ENCODE results near the gene BICD2.
A peak's percentile ranks its signal among the peaks of the same experiment; 100 is the strongest.
"Not testable (repeated sequence)": the region's sequence is repeated elsewhere in the genome, so short reads cannot be mapped to it uniquely, and the experiment has no call there.

BICD2 gene

DNA sequence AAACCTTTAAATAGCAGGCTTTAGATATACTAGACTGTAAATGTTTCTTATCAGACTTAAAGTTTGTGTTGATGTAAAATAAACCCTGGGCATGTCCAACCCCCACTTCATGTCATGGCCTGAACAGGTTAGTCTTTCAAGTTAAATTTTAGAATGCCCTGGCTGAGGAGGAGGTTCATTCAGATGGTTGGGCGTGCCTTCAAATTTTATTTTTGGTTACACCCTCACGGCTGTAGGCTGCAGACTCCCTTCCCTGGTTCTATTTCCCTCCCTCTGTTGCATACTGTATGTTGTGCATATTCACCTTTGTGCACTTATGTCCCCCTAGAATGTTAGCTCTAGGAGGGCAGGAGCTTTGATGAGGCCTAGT lies 5.3 kb upstream of the BICD2 start:
- no peak for DNase-seq

DNA sequence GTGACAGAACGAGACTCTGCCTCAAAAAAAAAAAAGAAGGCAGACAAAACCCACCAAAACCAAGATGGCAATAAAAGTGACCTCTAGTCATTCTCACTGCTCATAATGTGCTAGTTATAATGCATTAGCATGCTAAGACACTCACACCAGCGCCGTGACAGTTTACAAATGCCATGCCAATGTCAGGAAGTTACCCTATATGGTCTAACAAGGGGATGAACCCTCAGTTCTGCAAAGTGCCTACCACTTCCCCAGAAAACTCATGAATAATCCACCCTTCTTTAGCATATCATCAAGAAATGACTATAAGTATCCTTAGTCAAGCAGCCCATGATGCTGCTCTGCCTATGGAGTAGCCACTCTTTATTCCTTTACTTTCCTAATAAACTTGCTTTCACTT lies 4.7 kb upstream of the BICD2 start:
- DNase-seq, result no peak

DNA sequence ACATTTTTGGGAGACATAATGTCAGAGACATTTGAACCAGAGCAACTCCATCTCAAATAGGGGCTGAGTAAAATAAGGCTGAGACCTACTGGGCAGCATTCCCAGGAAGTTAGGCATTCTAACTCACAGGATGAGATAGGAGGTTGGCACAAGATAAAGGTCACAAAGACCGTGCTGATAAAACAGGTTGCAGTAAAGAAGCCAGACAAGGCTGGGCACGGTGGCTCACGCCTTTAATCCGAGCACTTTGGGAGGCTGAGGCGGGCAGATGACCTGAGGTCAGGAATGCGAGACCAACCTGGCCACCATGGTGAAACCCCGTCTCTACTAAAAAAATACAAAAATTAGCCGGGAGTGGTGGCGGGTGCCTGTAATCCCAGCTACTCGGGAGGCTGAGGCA lies 4.2 kb upstream of the BICD2 start:
- not testable (repeated sequence) for DNase-seq

DNA sequence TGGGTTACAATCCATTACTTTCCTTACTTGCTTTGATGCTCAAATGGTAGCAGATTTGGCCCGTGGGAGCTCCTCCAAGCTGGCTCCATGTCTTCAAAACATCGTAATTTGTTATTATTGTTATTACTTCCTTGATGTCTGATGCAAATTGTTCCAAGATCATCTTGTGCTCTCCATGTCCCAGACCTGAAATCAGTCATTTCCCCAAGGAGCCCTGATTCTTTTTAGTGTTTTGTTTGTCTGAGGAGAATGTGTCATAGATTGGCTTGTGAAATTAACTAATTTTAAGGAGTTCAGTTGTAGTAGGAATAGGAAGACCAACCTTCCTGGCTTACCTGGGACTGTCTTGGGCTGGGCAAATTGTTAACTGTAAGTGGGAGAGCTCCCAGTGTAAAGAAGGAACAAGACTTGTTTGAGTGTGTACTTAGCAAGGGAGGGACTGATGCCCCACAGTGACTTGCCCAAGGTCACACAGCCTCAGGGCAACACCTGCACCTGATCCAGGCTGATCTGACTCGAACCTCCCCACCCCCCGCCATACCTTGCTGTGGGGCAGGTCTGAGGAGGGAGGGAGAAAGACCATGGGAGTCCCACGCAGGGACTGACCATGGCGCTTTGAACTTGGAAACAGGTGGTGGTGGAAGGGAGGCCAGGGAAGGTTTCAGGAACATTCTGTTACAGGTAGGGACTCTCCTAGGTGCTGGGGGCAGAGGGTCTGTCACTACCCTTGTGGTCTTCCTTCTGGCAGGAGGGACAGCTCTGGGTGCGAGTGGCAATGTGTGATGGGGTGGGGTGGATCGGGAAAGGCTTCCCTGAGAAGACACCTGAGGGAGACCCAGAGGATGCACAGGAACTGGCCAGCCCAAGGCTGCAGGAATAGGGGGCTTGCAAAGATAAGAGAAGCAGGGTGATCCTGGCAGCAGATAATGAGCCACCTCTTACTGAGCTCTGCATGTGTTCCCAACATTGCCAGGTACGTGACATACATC lies 2.7 kb upstream of the BICD2 start:
- DNase-seq, result no peak

DNA sequence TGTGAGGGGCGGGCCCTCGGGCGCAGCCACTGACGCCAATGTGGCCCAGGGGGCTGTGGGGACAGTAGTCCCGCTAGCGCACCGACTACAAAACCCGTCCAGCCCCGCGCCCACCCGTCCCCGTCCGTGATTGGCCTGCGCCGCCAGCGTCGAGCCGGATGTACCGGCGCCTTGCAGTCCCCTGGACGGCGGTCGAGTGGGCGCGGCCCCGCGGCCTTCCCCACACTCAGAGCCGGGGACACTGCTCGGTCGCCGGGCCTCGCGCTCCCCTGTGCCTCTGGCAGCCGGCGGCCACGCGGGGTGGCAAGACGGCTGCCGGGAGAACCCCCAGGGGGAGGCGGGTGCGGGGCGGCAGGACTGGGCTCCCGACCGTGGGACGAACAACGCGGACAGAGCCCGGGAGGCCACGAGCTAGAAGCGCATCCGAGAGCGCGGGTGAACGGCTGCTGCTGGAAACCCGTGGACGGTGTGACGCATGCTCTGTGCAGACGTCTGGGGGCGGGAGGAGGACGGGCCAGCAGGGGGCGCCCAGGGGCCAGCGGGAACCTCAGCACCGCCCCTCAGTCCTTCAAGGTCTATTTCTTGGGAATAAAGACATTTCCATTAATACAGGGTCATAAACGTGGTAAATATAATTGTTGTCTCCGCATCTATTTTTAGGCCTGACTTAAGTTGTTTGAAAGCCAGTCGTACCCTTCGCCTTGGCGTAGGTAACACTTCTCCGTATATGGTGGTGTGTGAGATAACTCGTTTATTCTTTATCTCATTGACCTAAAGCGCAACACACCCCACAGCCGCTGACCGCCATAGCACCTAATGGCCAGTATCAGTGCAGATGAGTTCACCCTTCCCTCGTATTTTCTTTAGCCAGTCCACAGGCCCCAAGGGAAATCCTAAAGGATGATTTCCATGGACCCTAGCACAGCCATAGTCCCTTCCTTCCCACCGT lies 629 bp upstream of the BICD2 start:
- DNase-seq, result peak; percentile 96

DNA sequence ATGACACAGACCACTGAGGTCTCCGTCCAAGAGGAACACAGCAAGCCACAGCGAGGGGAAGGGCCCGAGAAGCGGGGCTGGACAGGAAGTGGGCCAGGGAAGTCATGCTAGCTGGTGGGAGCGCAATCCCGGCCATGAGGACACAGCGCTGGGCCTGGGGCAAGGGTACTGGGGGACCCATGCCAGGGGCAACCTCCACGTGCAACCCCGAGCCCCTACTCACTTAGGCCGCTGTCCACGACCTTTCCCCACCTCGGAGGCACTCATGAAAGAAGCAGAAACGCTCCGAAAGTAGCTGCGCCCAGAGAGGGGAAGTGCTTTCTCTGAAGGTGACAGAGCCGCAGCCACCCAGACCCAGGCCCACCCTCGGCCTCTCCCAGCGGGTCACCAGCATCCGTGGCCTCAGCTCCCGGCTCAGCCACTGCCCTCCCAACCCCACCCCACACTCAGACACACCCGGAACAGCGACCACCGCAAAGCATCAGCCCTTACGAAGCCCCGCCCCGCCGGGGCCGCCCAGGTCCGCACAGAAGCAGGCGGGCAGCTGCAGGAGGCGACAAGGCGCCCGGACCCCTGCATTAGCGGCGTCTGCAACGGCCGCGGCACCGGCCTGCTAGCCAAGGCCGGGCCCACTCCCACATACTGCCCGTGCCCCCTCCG lies 782 bp downstream of the BICD2 start:
- peak; percentile 14 for DNase-seq

DNA sequence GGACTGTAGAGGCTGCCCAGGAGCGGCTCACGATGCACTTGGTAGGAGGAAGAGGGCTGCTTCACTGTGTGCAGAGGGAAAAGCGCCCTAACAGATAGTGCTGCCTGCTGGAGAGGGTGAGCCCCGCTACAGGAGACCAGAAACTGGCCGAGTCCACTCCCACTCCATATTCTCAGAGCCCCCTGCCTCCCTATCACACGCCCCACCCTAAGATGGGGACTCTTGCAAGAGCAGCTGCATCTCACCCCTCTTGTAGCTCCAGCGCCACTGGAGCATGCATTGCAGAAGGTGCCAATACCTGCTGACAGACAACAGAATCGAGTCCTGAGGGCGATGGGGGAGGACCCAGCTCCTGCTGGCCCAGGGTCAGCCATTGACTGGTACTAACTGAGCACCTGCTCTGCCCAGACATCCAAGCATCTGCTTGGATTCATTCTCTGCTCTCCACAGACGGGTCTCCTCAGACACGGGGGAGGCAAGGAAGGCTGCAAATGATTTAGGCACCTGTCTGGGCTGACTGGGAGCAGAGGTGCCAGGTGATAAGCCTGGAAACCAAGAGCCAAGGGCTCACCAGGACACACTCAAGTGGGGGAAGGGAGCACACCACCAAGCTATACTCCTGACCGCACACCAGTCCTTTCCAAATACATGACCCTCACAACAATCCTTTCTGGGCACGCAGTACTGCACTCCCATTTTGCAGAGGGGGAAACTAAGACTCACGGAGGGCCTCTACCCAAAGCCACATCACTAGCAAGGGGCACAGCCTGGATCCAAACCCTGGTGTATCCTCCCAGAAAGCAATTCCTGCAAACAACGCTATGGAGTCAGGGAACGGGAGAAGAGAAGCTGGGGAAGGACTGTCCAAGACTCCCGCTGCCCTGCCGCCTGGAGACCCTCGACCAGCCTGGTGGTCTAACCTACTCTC lies 1.6 kb downstream of the BICD2 start:
- no peak for DNase-seq

DNA sequence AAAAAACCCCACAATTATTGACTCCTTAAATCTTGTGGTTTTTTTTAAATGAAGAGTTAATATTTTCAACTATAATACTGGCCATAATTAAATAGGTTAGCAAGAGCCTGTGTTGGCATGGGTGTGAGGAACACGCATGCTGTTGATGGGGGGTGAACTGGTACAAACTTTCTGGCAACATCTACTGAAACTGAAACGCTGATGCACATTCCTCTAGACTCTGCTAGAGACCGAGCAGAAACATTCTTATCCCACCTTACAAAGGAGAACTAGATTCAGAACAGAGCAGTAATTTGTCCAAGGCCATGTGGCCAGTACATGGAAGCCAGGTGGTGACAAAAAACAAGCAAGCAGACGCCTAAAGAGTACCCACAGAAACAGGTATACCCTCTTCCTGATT lies 2.4 kb downstream of the BICD2 start:
- no peak for DNase-seq

DNA sequence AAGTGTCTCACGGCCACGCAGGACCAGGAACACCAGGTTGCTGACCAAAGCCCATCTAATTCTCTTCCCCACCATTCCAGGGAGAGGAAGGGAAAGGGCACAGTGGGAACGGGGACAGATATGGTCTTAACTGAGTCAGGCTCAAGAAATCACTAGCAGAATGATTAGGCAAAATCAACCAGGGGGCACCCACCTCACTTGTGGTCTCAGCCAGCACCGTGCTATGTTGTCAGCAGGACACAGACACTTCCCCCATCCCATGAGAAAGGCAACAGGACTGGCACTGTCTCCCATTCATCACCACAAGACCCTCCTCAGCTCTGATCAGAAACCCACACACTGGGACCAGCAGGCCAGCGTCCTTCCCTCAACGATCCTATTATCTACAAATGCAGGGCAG lies 2.9 kb downstream of the BICD2 start:
- no peak for DNase-seq

DNA sequence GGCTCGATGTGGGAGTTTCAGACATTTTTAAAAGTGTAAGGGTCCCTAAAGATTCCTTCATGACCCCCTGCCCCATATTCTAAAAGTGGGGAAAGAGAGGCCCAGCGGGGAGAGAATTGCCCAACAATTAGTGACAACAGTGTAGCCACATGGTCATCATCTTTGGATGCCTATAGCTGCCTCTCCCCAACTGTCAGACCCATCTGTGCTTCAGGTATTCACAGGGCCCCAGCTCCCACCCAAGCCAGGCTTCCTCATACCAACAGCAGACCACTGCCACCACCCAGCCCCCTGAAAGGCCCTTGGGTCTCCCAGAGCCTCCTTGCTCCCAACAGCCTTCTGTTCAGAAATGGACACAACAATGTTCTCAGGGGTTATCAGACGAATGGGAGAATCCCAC lies 4.1 kb downstream of the BICD2 start:
- DNase-seq, result no peak

DNA sequence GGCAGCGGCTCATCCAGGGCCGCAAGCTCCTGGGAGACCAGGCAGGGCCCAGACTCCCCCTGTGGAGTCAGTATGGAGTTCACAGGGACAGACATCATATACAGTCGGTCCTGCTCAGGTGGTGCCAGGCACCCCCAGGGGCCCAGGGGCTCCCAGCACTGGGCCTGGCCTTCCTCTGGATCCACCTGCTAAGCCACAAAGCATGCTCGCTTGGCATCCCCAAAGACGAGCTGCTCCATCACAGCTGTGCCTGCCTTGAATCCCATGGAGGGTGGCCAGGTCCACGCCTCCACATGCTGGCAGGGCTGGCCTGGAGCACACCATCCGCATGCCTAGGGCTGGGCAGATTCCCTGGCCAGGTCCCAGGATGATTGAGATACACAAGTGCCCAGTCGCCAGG lies 4.6 kb downstream of the BICD2 start:
- DNase-seq, result no peak

DNA sequence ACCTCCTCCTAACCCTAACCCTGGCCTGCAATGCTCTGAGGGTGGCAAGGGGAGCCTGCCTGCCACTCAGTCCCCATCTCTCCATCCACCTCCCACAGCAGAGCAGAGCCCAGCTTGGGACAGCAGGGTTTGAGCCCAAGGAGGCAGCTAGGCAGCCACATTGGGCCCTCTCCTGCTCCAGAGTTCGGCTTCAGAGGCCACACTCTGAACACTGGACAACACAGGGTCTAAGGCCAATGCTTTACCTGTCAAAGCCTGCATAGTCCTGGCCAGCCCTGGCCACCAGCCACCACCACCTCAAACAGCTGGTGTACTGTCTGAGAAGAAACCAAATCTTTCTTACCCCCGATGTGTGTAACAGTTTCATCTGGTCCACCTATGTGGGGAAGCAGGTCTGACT lies 5.2 kb downstream of the BICD2 start:
- DNase-seq, result no peak

DNA sequence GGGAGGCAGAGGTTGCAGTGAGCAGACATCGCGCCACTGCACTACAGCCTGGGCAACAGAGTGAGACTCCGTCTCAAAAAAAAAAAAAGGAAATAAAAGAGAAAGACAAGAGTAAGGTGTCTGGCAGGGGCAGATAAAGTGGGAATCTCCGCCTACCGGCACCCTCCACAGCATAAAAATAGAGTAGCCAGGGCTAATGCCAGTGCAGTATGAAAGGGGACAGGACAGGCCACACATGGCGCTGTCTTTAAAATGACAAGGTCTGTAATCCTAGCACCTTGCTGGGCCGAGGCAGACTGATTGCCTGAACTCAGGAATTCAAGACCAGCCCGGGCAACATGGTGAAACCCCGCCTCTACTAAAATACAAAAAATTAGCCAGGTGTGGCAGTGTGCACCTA lies 7.8 kb downstream of the BICD2 start:
- no peak for DNase-seq

DNA sequence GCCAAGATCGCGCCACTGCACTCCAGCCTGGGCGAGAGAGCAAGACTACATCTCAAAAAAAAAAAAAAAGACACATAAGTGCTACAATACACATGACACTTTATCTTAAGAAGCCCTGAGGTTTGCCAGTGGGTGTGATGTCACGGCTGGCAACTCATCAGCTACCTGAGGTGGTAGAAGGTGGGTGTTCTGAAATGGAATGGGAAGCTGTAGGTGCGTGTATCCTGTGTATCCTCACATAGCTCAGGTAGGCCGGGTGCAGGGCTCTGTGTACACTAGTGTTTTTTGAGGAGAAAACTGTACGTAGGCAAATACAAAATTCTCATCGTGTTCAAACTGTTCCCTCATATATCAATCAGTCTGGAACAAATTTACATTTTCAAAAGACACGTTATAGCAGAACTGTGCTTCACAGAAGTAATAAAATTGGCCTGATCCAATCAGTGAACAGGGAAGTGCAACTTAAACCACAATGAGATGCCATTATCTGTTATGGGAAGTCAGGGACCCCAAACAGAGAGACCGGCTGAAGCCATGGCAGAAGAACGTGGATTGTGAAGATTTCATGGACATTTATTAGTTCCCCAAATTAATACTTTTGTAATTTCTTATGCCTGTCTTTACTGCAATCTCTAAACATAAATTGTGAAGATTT lies 10.4 kb downstream of the BICD2 start:
- no peak for DNase-seq

DNA sequence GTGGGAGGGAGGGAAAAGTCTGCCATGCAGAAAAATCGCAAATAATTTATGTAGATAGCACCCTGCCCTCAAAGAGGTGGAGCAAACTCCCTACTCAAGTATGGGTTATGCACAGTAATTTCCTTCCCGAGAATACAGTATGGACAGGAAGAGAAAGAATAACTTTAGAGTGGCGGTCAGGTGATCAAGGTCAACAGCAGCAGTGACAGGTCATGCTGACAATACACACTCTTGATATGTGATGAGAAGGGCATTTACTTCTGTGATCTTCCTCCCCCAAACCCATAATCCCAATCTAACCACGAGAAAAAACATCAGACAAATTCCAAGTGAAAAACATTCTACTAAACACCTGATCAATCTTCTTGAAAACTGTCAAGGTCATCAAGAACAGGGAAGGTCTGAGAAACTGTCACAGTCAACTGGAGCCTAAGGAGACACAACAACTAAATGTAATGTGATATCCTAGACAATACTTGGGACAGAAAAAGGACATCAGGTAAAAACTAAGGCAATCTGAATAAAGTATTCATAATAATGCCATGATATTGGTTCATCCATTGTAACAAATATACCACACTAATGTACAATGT lies 11.7 kb downstream of the BICD2 start:
- DNase-seq, result no peak

DNA sequence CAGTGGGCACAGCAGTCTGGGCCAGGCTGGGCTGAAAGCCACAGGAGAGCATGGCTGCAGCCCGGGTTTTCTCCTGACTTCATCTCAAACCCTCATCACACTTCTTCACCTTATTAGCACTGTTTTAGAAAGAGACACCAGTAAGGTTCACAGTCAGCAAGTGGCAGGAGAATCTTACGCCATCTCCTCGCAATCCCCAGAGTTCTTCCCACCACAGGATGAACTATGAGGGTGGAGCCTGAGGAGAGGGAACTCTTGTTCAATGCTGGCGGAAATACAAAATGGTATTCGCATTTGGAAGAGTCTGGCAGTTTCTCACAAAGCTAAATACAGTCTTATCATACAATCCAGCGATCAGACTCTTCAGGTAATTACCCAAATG lies 14.7 kb downstream of the BICD2 start:
- no peak for DNase-seq

DNA sequence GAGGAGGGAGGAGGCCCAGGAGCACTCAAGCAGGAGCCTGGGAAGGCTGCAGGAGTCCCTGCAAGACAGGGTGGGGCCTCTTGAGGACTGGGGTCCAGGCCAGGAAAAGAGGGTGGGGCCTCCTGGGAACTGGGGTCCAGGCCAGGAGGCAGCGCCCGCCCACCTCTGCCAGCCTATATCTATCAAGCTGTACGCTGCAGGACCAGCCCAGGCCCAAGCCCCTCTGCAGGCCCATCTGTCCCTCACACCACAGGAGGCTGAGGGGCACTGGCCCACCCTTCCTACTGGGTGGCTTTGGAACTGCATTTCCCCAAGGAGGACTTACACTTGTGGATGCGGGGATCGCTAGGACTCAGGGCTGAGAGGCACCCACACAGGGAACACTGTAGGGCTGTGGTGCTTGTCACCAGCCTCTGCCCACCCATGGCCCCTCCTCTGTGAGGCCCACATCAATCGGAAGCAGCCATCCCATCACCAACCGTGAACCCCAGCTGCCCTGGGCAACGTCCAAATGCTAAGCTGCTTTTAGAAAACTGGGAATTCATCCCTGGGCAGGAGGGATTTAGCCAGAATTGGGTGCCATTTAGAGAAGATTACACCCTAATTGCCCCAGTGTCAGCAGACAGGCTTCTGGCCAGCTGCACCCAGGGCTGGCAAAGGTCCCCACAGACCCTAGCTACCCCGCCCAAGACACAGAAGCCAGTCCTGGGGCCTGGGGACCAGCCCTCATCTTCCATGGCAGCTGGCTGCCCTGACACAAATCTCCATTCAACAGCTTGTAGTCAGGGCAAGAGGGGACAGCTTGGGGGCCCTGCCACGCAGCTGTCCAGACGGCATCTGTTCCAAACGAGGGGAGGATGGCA lies 15.3 kb downstream of the BICD2 start:
- no peak for DNase-seq

DNA sequence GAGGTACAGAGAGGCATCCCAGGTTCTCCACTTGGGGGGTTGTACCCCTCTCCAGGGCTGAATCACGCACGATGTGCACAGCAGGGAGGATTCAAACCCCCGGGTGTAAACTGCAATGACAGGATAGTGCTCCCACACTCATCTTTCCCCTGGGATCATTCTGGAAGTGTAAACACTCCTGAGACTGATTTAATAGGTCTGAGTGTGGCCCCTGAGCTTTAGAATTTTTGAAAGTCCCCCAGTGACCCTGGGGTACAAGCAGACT lies 16.5 kb downstream of the BICD2 start:
- DNase-seq, result no peak

DNA sequence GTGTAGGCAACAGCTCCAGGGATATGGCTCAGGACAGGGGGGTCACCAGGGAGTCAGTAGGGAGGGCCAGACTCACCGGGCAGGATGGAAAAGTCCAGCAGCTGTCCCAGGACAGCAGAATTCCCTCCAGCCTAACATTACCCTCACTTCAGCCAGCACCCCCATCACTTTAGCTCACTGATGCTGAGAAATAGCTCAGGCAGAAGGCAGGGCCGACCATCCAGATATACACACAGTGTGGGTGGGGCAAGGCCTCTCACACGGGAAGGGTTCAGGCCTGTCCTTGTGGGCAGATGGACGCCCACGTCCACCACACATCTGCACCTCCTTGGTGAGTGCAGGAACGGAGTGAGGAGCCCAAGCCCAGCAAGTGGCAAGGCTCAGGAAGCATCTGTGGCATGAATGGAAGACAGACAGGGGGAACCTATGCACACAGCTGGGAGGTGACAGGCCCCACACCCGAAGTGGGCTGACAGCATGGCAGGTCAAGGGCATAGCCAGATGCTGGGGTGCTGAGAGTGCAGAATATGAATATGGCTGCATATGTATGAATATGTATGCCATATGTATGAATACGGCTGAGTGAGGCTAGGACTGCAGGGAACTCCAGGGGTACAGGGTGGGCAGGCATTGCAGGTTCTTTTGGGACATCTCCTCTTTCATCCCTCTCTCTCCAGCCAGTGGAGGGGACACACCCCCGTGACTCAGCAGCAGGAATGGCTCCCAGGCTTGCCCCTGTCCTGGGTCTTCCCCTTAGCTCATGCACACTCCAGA lies 17.0 kb downstream of the BICD2 start:
- DNase-seq, result no peak

Data from activated CD4-positive, alpha-beta T cell treated with anti-CD3 and anti-CD28 coated beads, Interleukin-2, amount 50 U/mL, for 1 hour (primary cell).